Mesendoderm (in vitro differentiated cells): Measurements from ENCODE around the gene FBXW5. TPM values are rescaled to one million over a fixed set of nuclear protein-coding genes. Genes with fewer than 3 reads are reported as not detected.
A peak's percentile ranks its signal among the peaks of the same experiment; 100 is the strongest.

Experiments used
- DNase-seq: peaks from one replicate; pipeline ENCODE4 v3.0.0; 2013
- H2AK5ac ChIP-seq: 2 replicates; pipeline ENCODE4 v1.6.1; 2013; ENCODE audit warnings: low read length, inconsistent platforms
- H2BK120ac ChIP-seq: 2 replicates; pipeline ENCODE4 v1.6.1; 2013; ENCODE audit warnings: low read depth, mild to moderate bottlenecking, low read length, moderate library complexity, mixed read lengths
- H2BK15ac ChIP-seq: replicated peaks from 2 replicates; pipeline ENCODE4 v1.6.1; 2013; ENCODE audit warnings: low read depth, mild to moderate bottlenecking, moderate library complexity
- H2BK5ac ChIP-seq: 2 replicates; pipeline ENCODE4 v1.6.1; 2013; ENCODE audit warnings: low read length, inconsistent platforms
- H3K18ac ChIP-seq: 2 replicates; pipeline ENCODE4 v1.6.1; 2013; ENCODE audit warnings: mild to moderate bottlenecking, low read length, mixed read lengths
- H3K23ac ChIP-seq: one replicate; pipeline ENCODE4 v1.6.1; 2013; ENCODE audit warnings: low read length
- H3K27ac ChIP-seq: 2 replicates; pipeline ENCODE4 v1.5.1; 2013; ENCODE audit warnings: low read depth, mild to moderate bottlenecking, inconsistent platforms, low read length, moderate library complexity
- H3K27me3 ChIP-seq: 2 replicates; pipeline ENCODE4 v1.6.1; 2013; ENCODE audit warnings: low read length, control low read depth, mild to moderate bottlenecking, inconsistent platforms; ENCODE audit not compliant: insufficient read depth, poor library complexity
- H3K36me3 ChIP-seq: 2 replicates; pipeline ENCODE4 v1.6.1; 2013; ENCODE audit warnings: low read length, inconsistent platforms; ENCODE audit not compliant: control insufficient read depth, insufficient read depth
- H3K4ac ChIP-seq: one replicate; pipeline ENCODE4 v1.6.1; 2013; ENCODE audit warnings: low read depth, mild to moderate bottlenecking, low read length, moderate library complexity
- H3K4me1 ChIP-seq: 2 replicates; pipeline ENCODE4 v1.6.1; 2013; ENCODE audit warnings: low read depth, low read length, inconsistent platforms; ENCODE audit not compliant: control insufficient read depth
- H3K4me2 ChIP-seq: 2 replicates; pipeline ENCODE4 v1.6.1; 2013; ENCODE audit warnings: low read length
- H3K4me3 ChIP-seq: 2 replicates; pipeline ENCODE4 v1.5.1; 2013; ENCODE audit warnings: mild to moderate bottlenecking, low read length
- H3K56ac ChIP-seq: one replicate; pipeline ENCODE4 v1.6.1; 2013; ENCODE audit warnings: low read length
- H3K79me1 ChIP-seq: 2 replicates; pipeline ENCODE4 v1.6.1; 2013; ENCODE audit warnings: low read length, inconsistent platforms
- H3K79me2 ChIP-seq: 2 replicates; pipeline ENCODE4 v1.6.1; 2013; ENCODE audit warnings: mild to moderate bottlenecking, low read length; ENCODE audit not compliant: control insufficient read depth, insufficient read depth
- H3K9ac ChIP-seq: 2 replicates; pipeline ENCODE4 v1.6.1; 2013; ENCODE audit warnings: low read length, inconsistent platforms
- H4K5ac ChIP-seq: one replicate; pipeline ENCODE4 v1.6.1; 2013; ENCODE audit warnings: low read length
- H4K8ac ChIP-seq: one replicate; pipeline ENCODE4 v1.6.1; 2013; ENCODE audit warnings: low read depth, mild to moderate bottlenecking, control low read depth, low read length, moderate library complexity
- WGBS: extraction: QIAGEN DNeasy Blood & Tissue Kit; methylation state at CpG from one replicate; pipeline ENCODE4 v1.1.7; 2013; ENCODE audit warnings: low lambda C conversion rate, missing lambda C conversion rate; ENCODE audit not compliant: insufficient coverage; ENCODE audit errors: extremely low coverage; 5-methylcytosine and 5-hydroxymethylcytosine counted together
- polyA plus RNA-seq, 2 experiments: library from polyadenylated mRNA; stranded (reverse); fragments of 200-250 nt; gene quantifications; one replicate each; pipeline ENCODE4 v1.2.3, GENCODE V29; 2013

Gene FBXW5
- 25.8 TPM for polyA plus RNA-seq (2013, experiment 1 of 2)
- 26.2 TPM for polyA plus RNA-seq (2013, experiment 2 of 2)

GRCh38 chr9:136944519-136945332 lies at the start of gene FBXW5, which contains the start of gene C8G:
TSS of gene FBXW5 (minus strand) at chr9:136944738. CDS start at chr9:136944083, 655 bp downstream.
TSS of gene C8G (plus strand) at chr9:136945243. CDS start at chr9:136945321, 78 bp downstream.
- WGBS, result no CpG with 5 or more reads among the region's 74 CpGs
- Histone ChIP-seq H3K36me3 (peaks cover 5% of the 10 kb centered on the region), H2BK120ac (peak within 1 kb of the TSS; percentile 16), H3K79me1 (peaks cover 2% of the 10 kb centered on the region), H3K27ac (peak within 1 kb of the TSS; percentile 74), H4K5ac (no peak within 1 kb of the TSS), H3K4me2 (peak within 1 kb of the TSS; percentile 81), H3K27me3 (no peaks in the 10 kb centered on the region), H2AK5ac (no peak within 1 kb of the TSS), H2BK15ac (no peak within 1 kb of the TSS), H3K4me1 (no peaks in the 10 kb centered on the region), H3K18ac (peak within 1 kb of the TSS; percentile 57), H3K4ac (peak within 1 kb of the TSS; percentile 39), H3K56ac (peak within 1 kb of the TSS; percentile 94), H3K23ac (peak within 1 kb of the TSS; percentile 99), H4K8ac (no peak within 1 kb of the TSS), H3K9ac (peak within 1 kb of the TSS; percentile 94), H2BK5ac (no peak within 1 kb of the TSS), H3K4me3 (peak within 1 kb of the TSS; percentile 47), H3K79me2 (peaks cover 3% of the 10 kb centered on the region)
- DNase-seq, result peak; percentile 94

GRCh38 chr9:136992819-136993369 lies 48.4 kb upstream of the FBXW5 start:
- WGBS, result no CpG with 5 or more reads among the region's 18 CpGs
- H3K79me1 ChIP-seq, result peaks cover 4% of the 10 kb centered on the region
- no peaks in the 10 kb centered on the region for H3K27me3 ChIP-seq
- no peaks in the 10 kb centered on the region for H3K79me2 ChIP-seq
- H2BK5ac ChIP-seq, result no peak overlapping the region
- H3K4me1 ChIP-seq, result peaks cover 3% of the 10 kb centered on the region
- peak overlapping the region; percentile 93 for H3K9ac ChIP-seq
- H4K5ac ChIP-seq, result no peak overlapping the region
- H3K36me3 ChIP-seq, result no peaks in the 10 kb centered on the region
- H2AK5ac ChIP-seq, result no peak overlapping the region
- H3K23ac ChIP-seq, result peak overlapping the region; percentile 89
- no peak overlapping the region for H3K27ac ChIP-seq
- no peak overlapping the region for H2BK120ac ChIP-seq
- H3K56ac ChIP-seq, result peak overlapping the region; percentile 95
- no peak overlapping the region for H3K4ac ChIP-seq
- H3K18ac ChIP-seq, result no peak overlapping the region
- no peak overlapping the region for H2BK15ac ChIP-seq
- H3K4me2 ChIP-seq, result peak overlapping the region; percentile 91
- H4K8ac ChIP-seq, result no peak overlapping the region
- no peak for DNase-seq
- H3K4me3 ChIP-seq, result peak overlapping the region; percentile 80

DNA sequence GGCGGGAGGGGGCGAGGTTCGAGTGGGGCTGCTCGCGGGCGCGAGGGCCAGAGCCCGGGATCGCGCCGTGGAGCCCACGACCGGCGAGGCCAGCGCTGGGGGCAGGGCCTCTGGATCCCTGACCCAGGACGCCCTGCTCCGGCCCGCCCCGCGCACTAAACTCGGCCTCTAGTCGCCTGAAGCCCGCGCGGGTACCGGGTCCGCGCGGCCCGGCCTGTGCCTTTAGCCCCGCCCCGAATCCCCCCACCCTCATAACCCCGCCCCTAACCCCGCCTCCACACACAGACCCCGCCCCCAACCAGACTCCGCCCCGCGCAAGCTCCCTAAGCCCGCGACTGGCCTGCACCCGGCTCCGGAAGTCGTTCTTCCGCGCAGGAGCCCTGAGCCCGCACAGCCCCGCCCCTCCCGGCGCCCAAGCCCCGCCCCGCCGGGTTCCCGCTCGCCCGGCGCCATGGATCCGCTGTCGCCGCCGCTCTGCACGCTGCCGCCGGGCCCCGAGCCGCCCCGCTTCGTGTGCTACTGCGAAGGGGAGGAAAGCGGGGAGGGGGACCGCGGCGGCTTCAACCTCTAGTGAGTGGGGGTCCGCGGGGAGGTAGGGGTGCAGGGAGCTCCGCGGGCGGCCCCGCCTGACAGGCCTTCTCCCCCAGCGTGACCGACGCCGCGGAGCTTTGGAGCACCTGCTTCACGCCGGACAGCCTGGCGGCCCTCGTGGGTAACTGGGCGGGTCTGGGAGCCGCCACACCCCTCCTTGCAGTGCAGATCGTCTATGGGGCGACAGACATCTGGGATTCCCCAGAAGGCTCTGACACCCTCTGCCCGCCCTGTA lies 47.7 kb upstream of the FBXW5 start, which contains the start of gene PAXX:
Gene PAXX (plus strand): TSS at position 430 of the 826 bp plus-strand sequence. CDS start 22 bp downstream, at position 452.
- peak; percentile 92 for DNase-seq
- no peak within 1 kb of the TSS for H3K27ac ChIP-seq

DNA sequence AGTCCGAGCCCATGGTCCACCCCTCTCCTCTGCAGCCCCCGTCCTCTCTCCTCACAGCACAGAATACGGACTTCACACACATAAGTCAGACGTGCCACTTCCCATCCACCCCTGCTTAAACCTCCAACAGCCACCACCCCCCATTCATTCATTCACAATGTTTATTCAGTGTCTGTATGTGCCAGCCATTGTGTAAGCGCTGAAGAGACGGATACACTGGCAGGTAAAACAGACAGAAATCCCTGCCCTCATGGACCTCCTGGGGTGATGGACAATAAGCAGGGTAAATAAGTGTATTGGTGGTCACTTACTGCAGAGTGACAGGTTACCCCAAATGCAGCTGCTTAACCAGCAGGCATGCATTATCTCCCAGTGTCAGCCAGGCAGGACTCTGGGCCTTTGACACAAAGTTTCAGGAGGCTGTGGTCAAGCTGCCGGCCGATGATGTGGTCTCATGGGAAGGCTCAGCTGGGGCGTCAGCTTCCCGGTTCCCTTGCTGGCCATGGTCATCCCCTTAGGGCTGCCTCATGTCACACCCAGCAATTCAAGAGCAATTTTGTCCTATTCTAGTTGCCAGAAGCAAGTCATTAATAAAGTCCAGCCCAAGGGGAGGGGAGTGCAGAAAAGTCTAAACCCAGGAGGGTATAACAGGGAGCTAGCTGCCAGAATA lies 45.8 kb upstream of the FBXW5 start:
- no peak for DNase-seq
- Histone ChIP-seq H3K4me3 (no peak overlapping the region), H3K23ac (no peak overlapping the region), H4K5ac (no peak overlapping the region), H3K9ac (no peak overlapping the region), H3K56ac (no peak overlapping the region), H3K79me1 (peaks cover 4% of the 10 kb centered on the region), H3K27me3 (peaks cover 3% of the 10 kb centered on the region), H3K4me2 (no peak overlapping the region), H2BK15ac (no peak overlapping the region), H3K18ac (no peak overlapping the region), H3K79me2 (no peaks in the 10 kb centered on the region), H2BK120ac (no peak overlapping the region), H3K4ac (no peak overlapping the region), H4K8ac (no peak overlapping the region), H2AK5ac (no peak overlapping the region), H3K27ac (no peak overlapping the region), H3K4me1 (no peaks in the 10 kb centered on the region), H2BK5ac (no peak overlapping the region), H3K36me3 (no peaks in the 10 kb centered on the region)
- no CpG with 5 or more reads among the region's 10 CpGs for WGBS

More for the DNA sequence above, 47.7 kb upstream of the FBXW5 start, which contains the start of gene PAXX:
- Histone ChIP-seq H3K4me1 (peaks cover under 1% of the 10 kb centered on the region), H2BK120ac (no peak within 1 kb of the TSS), H3K27me3 (no peaks in the 10 kb centered on the region), H3K79me1 (peaks cover 4% of the 10 kb centered on the region), H2BK5ac (no peak within 1 kb of the TSS), H3K36me3 (no peaks in the 10 kb centered on the region), H2AK5ac (no peak within 1 kb of the TSS), H3K18ac (peak within 1 kb of the TSS; percentile 54), H4K8ac (no peak within 1 kb of the TSS), H3K56ac (peak within 1 kb of the TSS; percentile 95), H3K4me3 (peak within 1 kb of the TSS; percentile 80), H2BK15ac (no peak within 1 kb of the TSS), H3K4me2 (peak within 1 kb of the TSS; percentile 91), H3K9ac (peak within 1 kb of the TSS; percentile 93), H3K4ac (peak within 1 kb of the TSS; percentile 74), H3K23ac (peak within 1 kb of the TSS; percentile 89), H4K5ac (no peak within 1 kb of the TSS), H3K79me2 (no peaks in the 10 kb centered on the region)
- no CpG with 5 or more reads among the region's 92 CpGs for WGBS

DNA sequence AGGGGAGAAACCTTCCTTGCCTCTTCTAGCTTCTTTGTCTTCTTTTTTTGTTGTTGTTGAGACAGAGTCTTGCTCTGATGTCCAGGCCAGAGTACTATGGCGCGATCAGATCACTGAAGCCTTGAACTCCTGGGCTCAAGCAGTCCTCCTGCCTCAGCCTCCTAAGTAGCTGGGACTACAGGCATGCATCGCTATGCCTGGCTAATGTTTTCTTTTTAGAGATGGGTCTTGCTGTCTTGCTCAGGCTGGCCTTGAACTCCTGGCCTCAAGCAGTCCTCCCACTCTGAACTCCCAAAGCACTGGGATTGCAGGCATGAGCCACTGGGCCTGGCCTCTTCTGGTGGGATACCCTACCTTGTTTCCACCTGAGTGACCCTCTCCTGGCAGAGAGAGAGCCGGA lies 44.3 kb upstream of the FBXW5 start:
- no CpG with 5 or more reads among the region's 4 CpGs for WGBS
- no peak overlapping the region for H2BK5ac ChIP-seq
- H3K56ac ChIP-seq, result no peak overlapping the region
- H3K27ac ChIP-seq, result no peak overlapping the region
- H3K4me2 ChIP-seq, result no peak overlapping the region
- H3K23ac ChIP-seq, result no peak overlapping the region
- H4K8ac ChIP-seq, result no peak overlapping the region
- no peaks in the 10 kb centered on the region for H3K36me3 ChIP-seq
- H2BK120ac ChIP-seq, result no peak overlapping the region
- no peak overlapping the region for H3K4ac ChIP-seq
- H3K4me3 ChIP-seq, result no peak overlapping the region
- no peaks in the 10 kb centered on the region for H3K79me2 ChIP-seq
- peaks cover 4% of the 10 kb centered on the region for H3K79me1 ChIP-seq
- no peak for DNase-seq
- H2BK15ac ChIP-seq, result no peak overlapping the region
- H3K18ac ChIP-seq, result no peak overlapping the region
- no peak overlapping the region for H2AK5ac ChIP-seq
- H3K4me1 ChIP-seq, result no peaks in the 10 kb centered on the region
- peaks cover 8% of the 10 kb centered on the region for H3K27me3 ChIP-seq
- no peak overlapping the region for H4K5ac ChIP-seq
- no peak overlapping the region for H3K9ac ChIP-seq
